ENCODE data around the gene ABCF3.

ABCF3 gene

GRCh38 chr3:184233127-184233843 lies 47.3 kb downstream of the ABCF3 start:
- DNase-seq (ENCODE audit: low read depth), result no peak

GRCh38 chr3:184234224-184234623 lies 48.2 kb downstream of the ABCF3 start:
- DNase-seq (ENCODE audit: low read depth), result peak; percentile 52

- DNase-seq (ENCODE audit: low read depth), result no peak
These were observed 48.8 kb downstream of the ABCF3 start for GRCh38 chr3:184234671-184235380.

GRCh38 chr3:184235381-184236032 lies 49.5 kb downstream of the ABCF3 start:
- DNase-seq (ENCODE audit: low read depth), result no peak

GRCh38 chr3:184236033-184236410 lies 50.0 kb downstream of the ABCF3 start:
- DNase-seq (ENCODE audit: low read depth), result no peak

GRCh38 chr3:184236636-184237035 lies 50.6 kb downstream of the ABCF3 start:
- no peak for DNase-seq (ENCODE audit: low read depth)

- no peak for DNase-seq (ENCODE audit: low read depth)
These were observed 51.2 kb downstream of the ABCF3 start for GRCh38 chr3:184237211-184237610.

GRCh38 chr3:184237807-184238206 lies 51.8 kb downstream of the ABCF3 start:
- no peak for DNase-seq (ENCODE audit: low read depth)

- no peak for DNase-seq (ENCODE audit: low read depth)
These were observed 52.3 kb downstream of the ABCF3 start for GRCh38 chr3:184238246-184238818.

GRCh38 chr3:184239221-184239620 lies 53.2 kb downstream of the ABCF3 start:
- no peak for DNase-seq (ENCODE audit: low read depth)

GRCh38 chr3:184239708-184240107 lies 53.7 kb downstream of the ABCF3 start:
- DNase-seq (ENCODE audit: low read depth), result no peak

- no peak for DNase-seq (ENCODE audit: low read depth)
These were observed 54.6 kb downstream of the ABCF3 start for GRCh38 chr3:184240384-184241140.

GRCh38 chr3:184241141-184241446 lies 55.1 kb downstream of the ABCF3 start:
- DNase-seq (ENCODE audit: low read depth), result no peak

GRCh38 chr3:184241447-184242296 lies 55.7 kb downstream of the ABCF3 start:
- no peak for DNase-seq (ENCODE audit: low read depth)

- DNase-seq (ENCODE audit: low read depth), result no peak
These were observed 56.3 kb downstream of the ABCF3 start for GRCh38 chr3:184242297-184242685.

Data from GM04504 (cell line).